Osteocyte (in vitro differentiated cells): ENCODE results near the gene DMD. TPM values are rescaled to one million over a fixed set of nuclear protein-coding genes. Genes with fewer than 3 reads are reported as not detected.
"Not testable (repeated sequence)": the region's sequence is repeated elsewhere in the genome, so short reads cannot be mapped to it uniquely, and the experiment has no call there.

ENCODE experiments used
- DNase-seq: peaks from one replicate; pipeline ENCODE4 v3.0.0; 2021; ENCODE audit warnings: mixed read lengths; ENCODE audit not compliant: unreplicated experiment; ENCODE audit errors: extremely low spot score
- H3K27ac Mint-ChIP-seq: one replicate; pipeline ENCODE4 v1.8.0; 2021; ENCODE audit warnings: mild to moderate bottlenecking, mixed read lengths; ENCODE audit not compliant: unreplicated experiment
- H3K27me3 Mint-ChIP-seq: one replicate; pipeline ENCODE4 v1.8.0; 2021; ENCODE audit warnings: mixed read lengths; ENCODE audit not compliant: unreplicated experiment
- H3K36me3 Mint-ChIP-seq: one replicate; pipeline ENCODE4 v1.8.0; 2021; ENCODE audit warnings: mixed read lengths; ENCODE audit not compliant: unreplicated experiment
- H3K4me1 Mint-ChIP-seq: one replicate; pipeline ENCODE4 v1.8.0; 2021; ENCODE audit warnings: mixed read lengths; ENCODE audit not compliant: unreplicated experiment
- H3K4me3 Mint-ChIP-seq: one replicate; pipeline ENCODE4 v1.8.0; 2021; ENCODE audit warnings: mild to moderate bottlenecking, moderate library complexity, mixed read lengths; ENCODE audit not compliant: unreplicated experiment
- H3K9me3 Mint-ChIP-seq: one replicate; pipeline ENCODE4 v1.8.0; 2021; ENCODE audit warnings: mixed read lengths; ENCODE audit not compliant: unreplicated experiment
- CTCF ChIP-seq: fragments of 200-600 bp; sonication (generic); IDR thresholded peaks from 2 replicates; pipeline ENCODE4 v1.5.0; 2021; ENCODE audit warnings: antibody characterized with exemption, mild to moderate bottlenecking, moderate library complexity
- total RNA-seq: library from RNA; stranded (reverse); gene quantifications from 2 replicates; pipeline ENCODE4 v1.2.1, GENCODE V29; 2021

Gene DMD
- total RNA-seq, 1 donor from 2014 or later, result 317 TPM

- no peak for TF ChIP-seq CTCF
- DNase-seq, result no peak
- Mint-ChIP-seq H3K9me3 (no peaks in the 10 kb centered on the region), H3K27ac (no peak overlapping the region), H3K27me3 (no peaks in the 10 kb centered on the region), H3K4me3 (no peak overlapping the region), H3K4me1 (peaks cover 14% of the 10 kb centered on the region), H3K36me3 (peaks cover 3% of the 10 kb centered on the region)
Measured at GRCh38 chrX:31397119-31397518, 1814.2 kb downstream of the DMD start.

- Mint-ChIP-seq H3K36me3 (no peaks in the 10 kb centered on the region), H3K4me1 (peaks cover 11% of the 10 kb centered on the region), H3K9me3 (no peaks in the 10 kb centered on the region), H3K27ac (no peak overlapping the region), H3K27me3 (no peaks in the 10 kb centered on the region), H3K4me3 (no peak overlapping the region)
- no peak for DNase-seq
- TF ChIP-seq CTCF, result no peak
Measured at GRCh38 chrX:31392513-31392912, 1818.8 kb downstream of the DMD start.

- Mint-ChIP-seq H3K9me3 (no peaks in the 10 kb centered on the region), H3K27ac (no peak overlapping the region), H3K4me1 (peaks cover 6% of the 10 kb centered on the region), H3K36me3 (no peaks in the 10 kb centered on the region), H3K4me3 (no peak overlapping the region), H3K27me3 (no peaks in the 10 kb centered on the region)
- no peak for DNase-seq
- TF ChIP-seq CTCF, result no peak
Measured at GRCh38 chrX:31388946-31389345, 1822.4 kb downstream of the DMD start.

- Mint-ChIP-seq H3K4me3 (no peak overlapping the region), H3K9me3 (peaks cover 3% of the 10 kb centered on the region), H3K36me3 (no peaks in the 10 kb centered on the region), H3K4me1 (peaks cover 6% of the 10 kb centered on the region), H3K27me3 (no peaks in the 10 kb centered on the region), H3K27ac (no peak overlapping the region)
- no peak for TF ChIP-seq CTCF
- no peak for DNase-seq
Measured at GRCh38 chrX:31384471-31384870, 1826.9 kb downstream of the DMD start.

GRCh38 chrX:31383991-31384390 lies 1827.4 kb downstream of the DMD start:
- peaks cover 6% of the 10 kb centered on the region for H3K4me1 Mint-ChIP-seq
- H3K36me3 Mint-ChIP-seq, result no peaks in the 10 kb centered on the region
- no peak overlapping the region for H3K27ac Mint-ChIP-seq
- peaks cover 3% of the 10 kb centered on the region for H3K9me3 Mint-ChIP-seq
- DNase-seq, result no peak
- no peak for TF ChIP-seq CTCF
- no peak overlapping the region for H3K4me3 Mint-ChIP-seq
- H3K27me3 Mint-ChIP-seq, result no peaks in the 10 kb centered on the region

GRCh38 chrX:31378973-31379372 lies 1832.4 kb downstream of the DMD start:
- H3K4me3 Mint-ChIP-seq, H3K4me1 Mint-ChIP-seq, H3K9me3 Mint-ChIP-seq, DNase-seq, H3K27ac Mint-ChIP-seq, H3K27me3 Mint-ChIP-seq, H3K36me3 Mint-ChIP-seq: not testable (repeated sequence)

GRCh38 chrX:31377821-31378220 lies 1833.5 kb downstream of the DMD start:
- not testable (repeated sequence) for H3K9me3 Mint-ChIP-seq, DNase-seq, H3K4me1 Mint-ChIP-seq, H3K36me3 Mint-ChIP-seq, H3K27ac Mint-ChIP-seq, H3K27me3 Mint-ChIP-seq, H3K4me3 Mint-ChIP-seq
